Neuron (in vitro differentiated cells): ENCODE results near the gene DKC1.
"Not testable (repeated sequence)": the region's sequence is repeated elsewhere in the genome, so short reads cannot be mapped to it uniquely, and the experiment has no call there.

ENCODE experiments used
- H2AFZ ChIP-seq: one replicate; pipeline ENCODE4 v1.6.1; 2013; ENCODE audit warnings: low read depth, mild to moderate bottlenecking, inconsistent platforms, low read length, moderate library complexity
- H3K27me3 ChIP-seq: one replicate; pipeline ENCODE4 v1.6.1; 2013; ENCODE audit warnings: low read length; ENCODE audit not compliant: insufficient read depth
- H3K36me3 ChIP-seq: one replicate; pipeline ENCODE4 v1.6.1; 2013; ENCODE audit warnings: low read length; ENCODE audit not compliant: insufficient read depth
- H3K4me1 ChIP-seq: one replicate; pipeline ENCODE4 v1.6.1; 2013; ENCODE audit warnings: low read length; ENCODE audit not compliant: insufficient read depth
- H3K4me3 ChIP-seq: 2 replicates; pipeline ENCODE4 v1.5.1; 2013; ENCODE audit warnings: mild to moderate bottlenecking, low read length, moderate library complexity
- H3K9me3 ChIP-seq: one replicate; pipeline ENCODE4 v1.6.1; 2013; ENCODE audit warnings: low read length

The DKC1 gene

DNA sequence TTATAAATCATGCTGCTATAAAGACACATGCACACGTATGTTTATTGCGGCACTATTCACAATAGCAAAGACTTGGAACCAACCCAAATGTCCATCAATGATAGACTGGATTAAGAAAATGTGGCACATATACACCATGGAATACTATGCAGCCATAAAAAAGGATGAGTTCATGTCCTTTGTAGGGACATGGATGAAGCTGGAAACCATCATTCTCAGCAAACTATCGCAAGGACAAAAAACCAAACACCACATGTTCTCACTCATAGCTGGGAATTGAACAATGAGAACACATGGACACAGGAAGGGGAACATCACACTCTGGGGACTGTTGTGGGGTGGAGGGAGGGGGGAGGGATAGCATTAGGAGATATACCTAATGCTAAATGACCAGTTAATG lies 62.9 kb downstream of the DKC1 start:
- not testable (repeated sequence) for H3K4me1 ChIP-seq, H3K36me3 ChIP-seq, H2AFZ ChIP-seq, H3K27me3 ChIP-seq, H3K9me3 ChIP-seq, H3K4me3 ChIP-seq
